DMS79 (cell line): ENCODE measurements around the gene B4GALT2.

Experiments used
- DNase-seq: peaks from one replicate; lab custom pipeline; 2025; lab: John Stamatoyannopoulos, UW

B4GALT2 gene, protein sequence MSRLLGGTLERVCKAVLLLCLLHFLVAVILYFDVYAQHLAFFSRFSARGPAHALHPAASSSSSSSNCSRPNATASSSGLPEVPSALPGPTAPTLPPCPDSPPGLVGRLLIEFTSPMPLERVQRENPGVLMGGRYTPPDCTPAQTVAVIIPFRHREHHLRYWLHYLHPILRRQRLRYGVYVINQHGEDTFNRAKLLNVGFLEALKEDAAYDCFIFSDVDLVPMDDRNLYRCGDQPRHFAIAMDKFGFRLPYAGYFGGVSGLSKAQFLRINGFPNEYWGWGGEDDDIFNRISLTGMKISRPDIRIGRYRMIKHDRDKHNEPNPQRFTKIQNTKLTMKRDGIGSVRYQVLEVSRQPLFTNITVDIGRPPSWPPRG

DNA sequence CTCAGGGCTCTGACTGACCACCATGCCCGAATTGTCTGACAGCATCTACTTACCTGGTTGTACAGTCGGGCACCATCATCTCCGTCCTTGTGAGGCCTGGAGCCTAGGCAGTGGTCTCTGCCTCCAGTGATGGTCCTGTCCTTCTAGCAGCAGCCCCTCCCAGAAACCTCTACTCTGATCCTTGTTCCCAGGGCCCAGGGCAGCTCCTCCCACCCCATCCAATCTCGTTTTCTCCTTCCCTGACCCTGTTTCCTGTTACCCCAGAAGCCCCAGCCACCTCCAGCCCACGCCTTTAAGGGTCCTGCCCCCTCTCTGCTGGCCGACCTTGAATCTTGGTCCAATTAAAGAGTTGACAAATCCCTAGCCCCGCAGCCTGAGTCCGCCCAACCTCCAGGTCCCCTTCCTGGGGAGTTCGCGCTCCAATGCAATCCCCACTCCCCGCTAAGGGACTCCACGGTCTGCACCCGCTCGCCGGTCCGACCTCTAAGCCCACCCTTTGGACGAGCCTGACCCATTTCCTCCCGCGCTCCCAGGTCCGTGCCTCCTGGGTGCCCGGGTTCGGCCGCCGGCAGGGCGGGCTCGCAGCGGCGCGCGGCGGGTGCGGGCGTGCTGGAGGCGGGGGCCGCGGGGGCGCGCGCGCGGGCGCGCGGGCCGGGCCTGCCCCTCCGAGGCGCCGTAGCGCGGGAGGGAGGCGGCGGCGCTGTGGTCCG is at the start of gene B4GALT2:
Gene B4GALT2, plus strand, starts transcription at position 660 of the 710 bp plus-strand sequence. CDS start 1,951 bp downstream, outside the sequence.
- DNase-seq: no peak

DNA sequence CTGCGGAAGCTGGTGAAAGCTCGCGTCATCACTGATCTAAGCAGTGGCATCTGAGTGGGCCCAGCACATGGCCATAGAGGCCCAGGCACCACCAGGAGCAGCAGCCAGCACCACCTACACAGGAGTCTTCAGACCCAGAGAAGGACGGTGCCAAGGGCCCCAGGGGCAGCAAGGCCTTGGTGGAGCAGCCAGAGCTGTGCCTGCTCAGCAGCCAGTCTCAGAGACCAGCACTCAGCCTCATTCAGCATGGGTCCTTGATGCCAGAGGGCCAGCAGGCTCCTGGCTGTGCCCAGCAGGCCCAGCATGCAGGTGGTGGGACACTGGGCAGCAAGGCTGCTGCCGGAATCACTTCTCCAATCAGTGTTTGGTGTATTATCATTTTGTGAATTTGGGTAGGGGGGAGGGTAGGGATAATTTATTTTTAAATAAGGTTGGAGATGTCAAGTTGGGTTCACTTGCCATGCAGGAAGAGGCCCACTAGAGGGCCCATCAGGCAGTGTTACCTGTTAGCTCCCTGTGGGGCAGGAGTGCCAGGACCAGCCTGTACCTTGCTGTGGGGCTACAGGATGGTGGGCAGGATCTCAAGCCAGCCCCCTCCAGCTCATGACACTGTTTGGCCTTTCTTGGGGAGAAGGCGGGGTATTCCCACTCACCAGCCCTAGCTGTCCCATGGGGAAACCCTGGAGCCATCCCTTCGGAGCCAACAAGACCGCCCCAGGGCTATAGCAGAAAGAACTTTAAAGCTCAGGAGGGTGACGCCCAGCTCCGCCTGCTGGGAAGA is 48.7 kb upstream of the B4GALT2 start:
- no peak for DNase-seq

DNA sequence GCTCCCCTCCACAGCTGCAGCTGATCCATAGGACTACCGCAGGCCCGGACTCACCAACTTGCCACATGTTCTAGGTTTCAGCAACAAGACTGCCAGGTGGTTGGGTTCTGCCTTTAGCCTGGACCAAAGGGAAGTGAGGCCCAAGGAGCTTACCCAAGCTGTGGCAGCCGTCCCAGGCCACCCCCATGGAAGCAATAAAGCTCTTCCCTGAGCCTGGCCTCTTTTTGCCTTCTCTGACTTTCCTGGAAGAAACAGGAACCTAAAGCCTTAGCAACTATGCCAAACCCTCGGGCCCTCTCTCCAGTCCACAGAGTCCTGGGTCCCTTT is 48.1 kb upstream of the B4GALT2 start:
- no peak for DNase-seq

DNA sequence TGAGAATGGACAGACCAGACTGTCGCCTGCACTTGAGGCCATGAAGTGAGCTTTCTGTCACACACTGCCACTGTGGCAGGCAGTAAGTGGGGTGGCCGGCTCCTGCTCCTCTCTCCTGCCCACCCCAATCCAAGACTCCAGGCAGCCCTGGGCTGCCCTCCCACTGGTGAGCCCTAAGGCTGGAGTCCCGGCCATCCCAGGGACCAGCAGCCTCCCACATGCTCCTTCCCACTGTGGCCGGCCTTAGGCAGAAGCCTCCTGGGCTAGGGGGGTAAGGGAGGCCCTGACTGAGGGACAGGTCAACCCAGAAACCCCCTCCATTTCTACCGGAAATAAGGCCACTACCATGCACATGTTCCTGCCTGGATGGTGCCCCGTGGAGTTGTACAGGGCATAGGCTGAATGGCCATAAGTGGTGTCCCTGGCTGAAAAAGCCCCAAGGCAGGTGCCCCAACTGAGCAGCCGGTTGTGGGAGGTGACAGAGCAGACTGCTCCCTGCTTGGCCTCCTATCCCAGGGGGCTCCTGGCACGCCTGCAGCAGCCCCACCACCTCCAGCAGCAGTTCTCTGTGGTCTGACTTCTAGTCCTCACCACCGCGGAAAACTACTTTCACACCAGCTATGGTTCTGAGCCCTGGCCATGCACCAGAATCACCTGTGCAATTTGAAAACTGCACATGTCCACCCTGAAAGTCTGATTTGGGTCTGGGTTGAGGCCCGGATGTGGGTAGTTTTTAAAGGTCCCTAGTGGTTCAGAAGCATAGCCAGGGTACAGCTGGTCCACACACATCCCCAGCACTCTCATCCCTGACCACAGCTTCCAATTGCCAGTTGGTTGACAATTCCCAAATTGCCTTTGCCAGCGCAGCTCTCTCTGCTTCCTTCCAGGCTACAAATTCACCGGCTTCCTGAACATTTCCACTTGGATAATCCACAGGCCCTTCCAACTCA is 47.0 kb upstream of the B4GALT2 start:
- DNase-seq: no peak

DNA sequence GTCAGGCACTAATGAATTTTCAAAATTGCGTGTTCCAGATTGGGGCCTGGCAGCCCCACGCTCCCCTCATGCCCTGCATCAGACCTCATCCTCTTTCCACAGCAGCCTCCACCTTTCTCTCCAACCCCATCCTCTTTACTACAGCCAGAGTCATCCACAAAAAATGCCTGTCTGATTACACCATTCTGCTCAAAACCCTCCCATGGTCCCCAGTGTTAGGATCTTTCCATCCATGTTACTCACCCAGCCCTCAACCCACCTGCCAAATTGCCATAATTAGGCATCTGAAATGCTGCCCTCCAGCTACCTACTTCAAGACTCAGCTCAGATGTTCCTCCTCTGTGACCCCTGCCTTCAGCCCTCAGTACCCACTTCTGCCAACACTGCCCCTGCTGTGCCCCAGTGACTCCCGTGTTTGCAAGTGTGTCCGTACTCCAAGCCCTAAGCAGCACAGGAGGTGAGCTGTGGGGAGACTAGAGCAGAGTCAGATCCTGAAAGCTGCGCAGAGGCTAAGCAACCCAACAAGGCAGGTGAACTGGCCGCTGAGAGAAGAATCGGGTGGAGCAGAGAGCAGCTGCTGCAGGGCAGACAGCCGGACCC is 46.1 kb upstream of the B4GALT2 start:
- peak; percentile 28 for DNase-seq

DNA sequence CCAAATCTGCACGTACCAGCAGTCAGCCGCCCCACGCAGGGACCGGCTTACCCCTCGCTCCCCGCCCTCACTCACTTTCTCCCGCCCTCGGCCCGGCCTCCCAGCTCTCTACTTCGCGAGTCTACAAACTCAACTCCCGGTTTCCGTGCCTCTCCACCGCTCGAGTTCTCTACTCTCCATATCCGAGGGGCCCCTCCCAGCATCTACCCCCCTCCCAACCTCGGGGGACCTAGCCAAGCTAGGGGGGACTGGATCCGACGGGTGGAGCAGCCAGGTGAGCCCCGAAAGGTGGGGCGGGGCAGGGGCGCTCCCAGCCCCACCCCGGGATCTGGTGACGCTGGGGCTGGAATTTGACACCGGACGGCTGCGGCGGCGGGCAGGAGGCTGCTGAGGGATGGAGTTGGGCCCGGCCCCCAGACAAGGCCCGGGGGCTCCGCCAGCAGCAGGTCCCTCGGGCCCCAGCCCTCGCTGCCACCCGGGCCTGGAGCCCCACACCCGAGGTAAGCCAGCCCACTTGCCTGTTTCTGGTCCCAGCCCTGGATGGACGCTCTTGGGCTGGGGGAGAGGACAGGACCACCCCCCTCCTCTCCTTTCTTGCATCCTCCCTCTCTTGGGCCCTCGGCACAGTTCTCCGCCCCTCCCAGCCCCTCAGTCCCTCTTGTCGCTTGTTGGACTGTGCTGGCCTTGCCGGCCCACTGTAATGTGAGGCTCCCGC is 45.5 kb upstream of the B4GALT2 start, which contains the start of gene ARTN:
Gene ARTN, plus strand, starts transcription at position 416 of the 715 bp plus-strand sequence. CDS start 1,856 bp downstream, outside the sequence.
- peak; percentile 28 for DNase-seq

DNA sequence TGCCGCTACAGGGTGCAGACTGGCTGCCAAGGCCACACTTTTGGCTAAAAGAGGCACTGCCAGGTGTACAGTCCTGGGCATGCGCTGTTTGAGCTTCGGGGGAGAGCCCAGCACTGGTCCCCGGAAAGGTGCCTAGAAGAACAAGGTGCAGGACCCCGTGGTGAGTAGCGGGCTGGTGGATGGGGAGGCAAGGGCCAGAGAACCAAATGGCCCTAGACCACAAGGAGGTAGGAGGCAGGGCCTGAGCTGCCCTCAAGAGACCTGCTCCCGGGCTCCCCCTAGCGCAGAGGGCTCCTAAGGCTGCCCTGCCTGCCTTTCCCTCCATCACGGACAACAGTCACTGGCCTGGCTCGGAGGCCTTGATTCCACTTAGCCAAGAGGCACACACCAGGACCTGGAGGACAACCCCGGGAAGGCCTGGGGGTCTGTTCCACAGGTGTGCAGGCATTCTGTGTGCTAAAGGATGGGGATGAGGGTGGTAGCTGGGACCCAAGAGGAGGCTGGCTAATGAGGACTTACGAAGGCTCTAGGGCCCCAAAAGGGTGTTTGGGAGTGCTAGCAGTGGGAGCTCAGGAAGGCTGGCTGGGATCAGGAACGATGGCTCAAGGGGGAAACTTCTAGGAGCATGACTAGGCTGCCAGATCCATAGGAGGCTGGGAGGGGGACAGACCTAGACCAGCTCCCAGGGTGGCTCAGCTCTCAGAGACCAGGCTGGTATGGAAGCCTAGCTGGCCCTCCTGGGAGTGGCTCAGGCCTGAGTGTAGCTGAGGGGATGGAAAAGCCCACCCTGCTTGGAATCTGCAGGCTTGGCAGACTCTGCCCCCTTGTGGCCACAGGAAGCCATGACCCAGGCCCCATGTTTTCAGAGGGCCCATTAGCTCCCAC is 44.7 kb upstream of the B4GALT2 start:
- DNase-seq: peak; percentile 75

DNA sequence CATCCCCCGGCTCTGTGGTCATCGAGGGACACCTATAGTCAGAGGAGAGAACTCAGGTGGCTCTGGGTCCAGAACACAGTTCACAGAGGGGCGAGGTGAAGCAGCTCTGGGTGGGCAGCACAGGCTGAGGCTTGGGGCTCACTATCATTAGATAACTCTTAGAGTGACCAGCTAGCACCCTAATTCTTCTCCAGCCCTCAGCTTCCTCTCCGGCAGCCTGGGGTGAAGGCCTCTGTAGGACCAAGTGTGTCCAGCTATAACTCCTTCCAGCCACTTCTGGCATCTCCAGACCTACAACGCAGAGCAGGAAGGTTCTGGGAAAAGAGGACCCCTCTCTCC is 44.1 kb upstream of the B4GALT2 start:
- no peak for DNase-seq

DNA sequence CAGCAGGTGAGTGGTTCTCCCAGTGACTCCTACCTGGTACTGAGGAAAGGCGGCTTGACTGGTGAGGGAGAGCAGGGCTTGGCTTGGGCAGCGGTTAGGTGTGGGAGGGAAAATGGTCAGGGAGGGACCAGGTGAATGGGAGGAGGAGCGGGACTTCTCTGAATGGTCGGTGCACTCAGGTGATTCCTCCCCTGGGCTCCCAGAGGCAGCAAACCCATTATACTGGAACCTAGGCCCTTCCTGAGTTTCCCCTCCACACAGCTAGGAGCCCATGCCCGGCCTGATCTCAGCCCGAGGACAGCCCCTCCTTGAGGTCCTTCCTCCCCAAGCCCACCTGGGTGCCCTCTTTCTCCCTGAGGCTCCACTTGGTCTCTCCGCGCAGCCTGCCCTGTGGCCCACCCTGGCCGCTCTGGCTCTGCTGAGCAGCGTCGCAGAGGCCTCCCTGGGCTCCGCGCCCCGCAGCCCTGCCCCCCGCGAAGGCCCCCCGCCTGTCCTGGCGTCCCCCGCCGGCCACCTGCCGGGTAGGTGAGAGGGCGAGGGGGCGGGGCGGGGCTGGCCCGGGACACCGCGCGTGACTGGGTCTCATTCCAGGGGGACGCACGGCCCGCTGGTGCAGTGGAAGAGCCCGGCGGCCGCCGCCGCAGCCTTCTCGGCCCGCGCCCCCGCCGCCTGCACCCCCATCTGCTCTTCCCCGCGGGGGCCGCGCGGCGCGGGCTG is 43.1 kb upstream of the B4GALT2 start:
- DNase-seq: no peak

DNA sequence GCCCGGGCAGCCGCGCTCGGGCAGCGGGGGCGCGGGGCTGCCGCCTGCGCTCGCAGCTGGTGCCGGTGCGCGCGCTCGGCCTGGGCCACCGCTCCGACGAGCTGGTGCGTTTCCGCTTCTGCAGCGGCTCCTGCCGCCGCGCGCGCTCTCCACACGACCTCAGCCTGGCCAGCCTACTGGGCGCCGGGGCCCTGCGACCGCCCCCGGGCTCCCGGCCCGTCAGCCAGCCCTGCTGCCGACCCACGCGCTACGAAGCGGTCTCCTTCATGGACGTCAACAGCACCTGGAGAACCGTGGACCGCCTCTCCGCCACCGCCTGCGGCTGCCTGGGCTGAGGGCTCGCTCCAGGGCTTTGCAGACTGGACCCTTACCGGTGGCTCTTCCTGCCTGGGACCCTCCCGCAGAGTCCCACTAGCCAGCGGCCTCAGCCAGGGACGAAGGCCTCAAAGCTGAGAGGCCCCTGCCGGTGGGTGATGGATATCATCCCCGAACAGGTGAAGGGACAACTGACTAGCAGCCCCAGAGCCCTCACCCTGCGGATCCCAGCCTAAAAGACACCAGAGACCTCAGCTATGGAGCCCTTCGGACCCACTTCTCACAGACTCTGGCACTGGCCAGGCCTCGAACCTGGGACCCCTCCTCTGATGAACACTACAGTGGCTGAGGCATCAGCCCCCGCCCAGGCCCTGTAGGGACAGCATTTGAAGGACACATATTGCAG is 42.4 kb upstream of the B4GALT2 start:
- peak; percentile 18 for DNase-seq

DNA sequence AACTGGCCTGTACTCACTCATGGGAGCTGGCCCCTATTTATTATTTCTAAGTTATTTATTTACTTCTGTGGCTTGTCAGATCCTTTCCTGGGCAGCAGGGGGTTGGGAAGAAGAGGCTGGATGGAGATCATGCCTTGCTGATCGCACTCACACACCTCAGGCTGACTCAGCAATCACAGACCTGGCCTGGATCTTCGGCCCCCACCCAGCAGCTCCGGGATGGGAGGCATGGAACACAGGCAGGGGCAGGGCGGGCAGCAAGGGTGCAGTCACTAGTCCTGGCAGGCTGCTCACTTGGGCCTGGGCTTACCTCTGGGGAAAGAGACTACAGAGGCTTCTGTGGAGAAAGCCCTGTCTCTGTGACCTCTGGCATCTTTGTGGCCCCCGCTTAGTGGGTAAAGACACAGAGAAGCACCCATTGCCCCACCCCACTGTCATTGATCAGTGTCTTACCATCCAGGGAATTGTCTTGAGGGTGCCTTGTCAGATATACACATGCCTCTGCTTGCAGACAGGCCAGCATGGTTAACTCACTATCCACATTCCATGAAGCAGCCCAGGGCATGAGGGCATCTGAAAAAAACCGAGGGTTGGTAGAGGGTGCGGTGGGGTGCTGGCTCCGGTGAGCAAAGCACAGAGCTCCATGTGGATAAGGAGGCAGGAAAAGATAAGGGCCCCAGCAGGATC is 41.7 kb upstream of the B4GALT2 start:
- no peak for DNase-seq

DNA sequence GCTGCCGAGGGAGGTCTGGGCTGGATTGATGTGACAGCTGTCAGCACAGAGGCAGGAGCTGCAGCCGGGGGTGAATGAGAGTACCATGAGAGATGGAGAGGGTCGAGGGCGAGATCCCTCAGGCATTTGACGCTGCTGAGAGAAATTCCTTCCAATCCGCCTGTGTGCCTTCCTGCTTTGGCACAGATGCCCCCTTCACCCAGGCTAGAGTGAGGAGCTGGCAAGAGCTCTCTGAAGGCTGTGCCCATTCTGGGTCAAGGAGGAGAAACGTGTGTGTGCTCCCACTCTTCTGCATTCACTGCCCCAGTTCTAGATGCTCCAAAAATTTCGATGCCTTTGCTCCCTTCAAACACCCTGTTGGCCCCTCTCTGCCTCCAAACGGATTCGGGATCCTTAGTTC is 40.6 kb upstream of the B4GALT2 start:
- no peak for DNase-seq

DNA sequence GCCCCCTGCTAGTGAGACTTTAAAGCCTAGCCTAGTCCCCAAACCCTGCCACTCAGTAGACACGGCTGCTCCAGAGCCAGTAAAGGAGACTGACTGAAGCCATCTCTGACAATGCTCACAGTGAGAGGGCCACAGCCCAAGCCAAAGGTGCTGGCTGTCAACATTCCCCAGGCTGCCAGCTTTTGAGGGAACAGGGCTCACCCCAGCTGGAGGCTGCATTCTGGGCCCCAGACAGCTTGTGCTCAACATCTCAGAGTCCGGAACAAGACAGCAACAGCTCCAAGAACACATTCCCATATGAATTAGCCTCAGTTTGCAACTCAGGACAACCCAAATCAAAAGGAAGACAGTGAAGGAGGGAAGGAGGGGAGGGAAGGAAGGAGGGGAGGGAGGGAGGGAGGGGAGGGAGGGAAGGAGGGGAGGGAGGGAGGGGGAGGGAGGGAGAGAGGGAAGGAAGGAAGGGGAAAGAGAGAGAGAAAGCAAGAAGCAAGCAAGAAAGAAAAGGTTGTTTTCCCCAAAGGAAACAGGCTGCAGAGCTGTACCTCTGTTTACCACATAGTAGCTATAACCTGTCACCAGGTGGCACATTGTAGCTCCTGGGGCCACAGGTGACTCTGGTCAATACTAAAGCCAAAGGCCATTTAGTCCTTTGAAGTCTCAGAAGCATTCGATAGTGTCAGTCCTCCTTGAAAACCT is 40.0 kb upstream of the B4GALT2 start:
- no peak for DNase-seq

DNA sequence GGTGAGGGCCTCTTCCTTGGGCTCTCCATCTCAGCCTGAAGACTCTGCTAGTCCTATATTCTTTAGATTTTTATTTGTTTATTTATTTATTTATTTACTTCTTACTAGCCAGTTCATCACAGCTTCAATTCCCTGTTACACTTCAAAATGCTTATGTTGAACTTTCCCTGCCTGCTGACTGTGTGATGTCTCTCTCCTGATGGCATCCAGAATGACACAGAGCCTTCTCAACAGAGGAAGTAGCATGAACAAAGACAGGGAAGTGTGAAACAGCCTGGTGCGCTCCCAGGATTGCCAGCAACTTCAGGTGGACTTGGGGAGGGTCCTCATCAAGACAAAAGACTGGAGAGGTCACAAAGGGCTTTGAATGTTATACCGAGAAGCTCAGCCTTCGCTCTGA is 36.6 kb upstream of the B4GALT2 start:
- DNase-seq: no peak

DNA sequence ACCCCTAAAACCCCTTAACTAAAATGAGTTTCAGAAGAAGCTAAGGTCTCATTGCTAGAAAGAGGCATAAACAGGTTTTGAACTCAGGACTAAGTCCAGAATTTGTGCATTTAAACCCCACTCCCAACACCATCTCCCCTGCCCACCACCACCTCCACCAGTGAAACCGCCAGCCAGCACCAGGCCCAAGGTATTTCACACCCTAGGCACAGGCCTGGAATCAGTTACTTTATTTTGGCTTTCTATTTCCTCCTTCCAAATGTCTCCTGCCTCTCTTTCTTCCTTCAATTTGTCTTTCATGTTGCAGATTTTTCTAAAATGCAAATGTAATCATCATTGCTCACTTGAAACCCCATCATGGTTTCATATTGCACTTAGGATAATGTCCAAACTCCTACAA is 34.1 kb upstream of the B4GALT2 start:
- no peak for DNase-seq

DNA sequence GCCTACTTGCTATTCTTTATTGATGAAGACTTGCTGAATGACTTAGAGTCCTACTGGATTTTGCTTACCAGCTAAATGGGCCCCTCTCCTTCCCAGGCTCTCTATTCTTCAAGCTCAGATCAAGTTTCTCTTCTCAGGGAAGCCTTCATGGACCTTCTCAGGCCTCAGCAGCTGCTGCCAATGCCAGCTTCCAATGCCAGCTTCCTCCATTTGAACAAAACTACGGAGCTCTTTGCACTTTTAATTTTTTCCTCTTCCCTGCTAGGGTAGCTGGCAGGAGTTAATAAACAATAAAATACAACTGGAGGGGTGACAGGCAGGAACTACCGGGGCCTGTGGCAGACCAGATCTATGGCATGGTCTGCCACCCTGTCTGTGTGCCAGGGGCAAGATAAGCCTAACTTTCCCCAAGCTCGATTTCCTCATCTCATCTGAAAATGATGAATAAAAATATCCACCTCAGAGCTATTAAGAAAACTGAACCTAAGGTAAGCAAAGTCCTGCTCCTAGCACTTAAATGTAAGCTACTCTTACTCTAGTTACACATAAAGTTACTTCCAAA is 33.3 kb upstream of the B4GALT2 start:
- DNase-seq: no peak
